MM.1S (cell line): ENCODE measurements around the gene GALNT8.

Source experiments
- DNase-seq: peaks from one replicate; pipeline ENCODE4 v3.0.0-alpha.2; 2015
- H2AFZ ChIP-seq: fragments of 300-600 bp; sonication (generic); 2 replicates; pipeline ENCODE4 v1.6.0; 2016; ENCODE audit warnings: antibody characterized with exemption, low read length
- H3F3A ChIP-seq: fragments of 300-600 bp; sonication (generic); 2 replicates; pipeline ENCODE4 v1.6.1; 2016; ENCODE audit warnings: mild to moderate bottlenecking, antibody characterized with exemption, low read length, moderate library complexity, mixed read lengths; ENCODE audit not compliant: insufficient read depth
- H3K27ac ChIP-seq: fragments of 300-600 bp; sonication (generic); 2 replicates; pipeline ENCODE4 v1.5.1; 2016; ENCODE audit warnings: mild to moderate bottlenecking, low read length
- H3K27me3 ChIP-seq: fragments of 300-600 bp; sonication (generic); replicated peaks from 2 replicates; pipeline ENCODE4 v1.6.0; 2016; ENCODE audit warnings: low read length; ENCODE audit not compliant: insufficient read depth
- H3K36me3 ChIP-seq: fragments of 300-600 bp; sonication (generic); replicated peaks from 2 replicates; pipeline ENCODE4 v1.6.1; 2016; ENCODE audit warnings: mild to moderate bottlenecking, low read length, mixed read lengths; ENCODE audit not compliant: insufficient read depth
- H3K4me1 ChIP-seq: fragments of 300-600 bp; sonication (generic); 2 replicates; pipeline ENCODE4 v1.6.1; 2016; ENCODE audit warnings: low read length, mixed read lengths
- H3K4me2 ChIP-seq: fragments of 300-600 bp; sonication (generic); 2 replicates; pipeline ENCODE4 v1.6.0; 2016; ENCODE audit warnings: low read depth, low read length
- H3K4me3 ChIP-seq: fragments of 300-600 bp; sonication (generic); 2 replicates; pipeline ENCODE4 v1.5.1; 2016; ENCODE audit warnings: low read length, mixed read lengths
- H3K79me2 ChIP-seq: fragments of 300-600 bp; sonication (generic); 2 replicates; pipeline ENCODE4 v1.6.1; 2016; ENCODE audit warnings: mixed run types, low read length, mixed read lengths
- H3K9ac ChIP-seq: fragments of 300-600 bp; sonication (generic); 2 replicates; pipeline ENCODE4 v1.6.1; 2016; ENCODE audit warnings: low read length, mixed read lengths
- H3K9me2 ChIP-seq: fragments of 300-600 bp; sonication (generic); replicated peaks from 2 replicates; pipeline ENCODE4 v1.6.1; 2016; ENCODE audit warnings: mild to moderate bottlenecking, low read length, mixed read lengths; ENCODE audit not compliant: insufficient read depth
- H3K9me3 ChIP-seq: fragments of 300-600 bp; sonication (generic); replicated peaks from 2 replicates; pipeline ENCODE4 v1.6.1; 2016; ENCODE audit warnings: mild to moderate bottlenecking, low read length, mixed read lengths; ENCODE audit not compliant: insufficient read depth
- H4K20me1 ChIP-seq: fragments of 300-600 bp; sonication (generic); 2 replicates; pipeline ENCODE4 v1.6.1; 2016; ENCODE audit warnings: mild to moderate bottlenecking, low read length, moderate library complexity, mixed read lengths; ENCODE audit not compliant: insufficient read depth
- CTCF ChIP-seq: fragments of 300-600 bp; sonication (generic); IDR thresholded peaks from 2 replicates; pipeline ENCODE4 v1.5.1; 2016; ENCODE audit warnings: antibody characterized with exemption, low read length, mixed read lengths
- EZH2 ChIP-seq: fragments of 300-600 bp; sonication (generic); optimal IDR thresholded peaks from 2 replicates; pipeline ENCODE3; 2017; ENCODE audit warnings: low read depth, mild to moderate bottlenecking, antibody characterized with exemption, low read length, mixed read lengths
- EZH2phosphoT487 ChIP-seq: fragments of 300-600 bp; sonication (generic); IDR thresholded peaks from 2 replicates; pipeline ENCODE4 v1.6.1; 2018; ENCODE audit warnings: antibody characterized with exemption, low read length

GALNT8 gene

GRCh38 chr12:4768341-4768740 is 48.1 kb downstream of the GALNT8 start:
- no peak overlapping the region for H2AFZ ChIP-seq
- H4K20me1 ChIP-seq, result no peaks in the 10 kb centered on the region
- no peak overlapping the region for H3K4me3 ChIP-seq
- H3K27me3 ChIP-seq, result no peaks in the 10 kb centered on the region
- no peaks in the 10 kb centered on the region for H3K9me2 ChIP-seq
- DNase-seq, result no peak
- H3F3A ChIP-seq, result no peaks in the 10 kb centered on the region
- no peaks in the 10 kb centered on the region for H3K4me1 ChIP-seq
- no peak overlapping the region for H3K27ac ChIP-seq
- H3K9me3 ChIP-seq, result no peaks in the 10 kb centered on the region
- no peak for TF ChIP-seq EZH2
- no peak for TF ChIP-seq CTCF
- no peak for TF ChIP-seq EZH2phosphoT487
- no peak overlapping the region for H3K4me2 ChIP-seq
- H3K9ac ChIP-seq, result no peak overlapping the region
- H3K36me3 ChIP-seq, result no peaks in the 10 kb centered on the region
- H3K79me2 ChIP-seq, result no peaks in the 10 kb centered on the region

DNA sequence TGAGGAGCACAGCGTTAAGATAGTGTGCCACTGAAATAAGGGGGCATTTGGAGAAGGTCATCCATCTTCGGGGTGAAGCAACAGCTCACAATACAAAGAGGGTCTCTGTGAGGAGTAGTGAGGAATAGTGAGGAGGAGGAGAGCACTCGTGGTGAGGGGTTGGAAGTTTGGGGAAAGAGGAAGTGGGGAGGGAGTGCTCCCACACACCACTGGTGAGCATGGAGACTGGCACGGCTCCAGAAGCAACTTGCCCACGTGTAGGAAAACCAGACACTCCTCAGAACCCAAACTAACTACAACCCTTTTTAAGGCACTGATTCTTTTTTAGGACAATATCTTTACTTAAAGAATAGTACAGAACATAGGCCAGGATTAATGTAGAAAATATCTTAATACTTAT is 48.9 kb downstream of the GALNT8 start:
- H2AFZ ChIP-seq, result no peak overlapping the region
- H3K9me2 ChIP-seq, result no peaks in the 10 kb centered on the region
- no peaks in the 10 kb centered on the region for H3K4me1 ChIP-seq
- H3K27ac ChIP-seq, result no peak overlapping the region
- H3K9me3 ChIP-seq, result no peaks in the 10 kb centered on the region
- no peak overlapping the region for H3K4me2 ChIP-seq
- H3K79me2 ChIP-seq, result no peaks in the 10 kb centered on the region
- no peaks in the 10 kb centered on the region for H4K20me1 ChIP-seq
- H3K27me3 ChIP-seq, result no peaks in the 10 kb centered on the region
- no peaks in the 10 kb centered on the region for H3F3A ChIP-seq
- DNase-seq, result no peak
- no peaks in the 10 kb centered on the region for H3K36me3 ChIP-seq
- TF ChIP-seq EZH2phosphoT487 (no peak), CTCF (no peak), EZH2 (no peak)
- no peak overlapping the region for H3K9ac ChIP-seq
- no peak overlapping the region for H3K4me3 ChIP-seq

DNA sequence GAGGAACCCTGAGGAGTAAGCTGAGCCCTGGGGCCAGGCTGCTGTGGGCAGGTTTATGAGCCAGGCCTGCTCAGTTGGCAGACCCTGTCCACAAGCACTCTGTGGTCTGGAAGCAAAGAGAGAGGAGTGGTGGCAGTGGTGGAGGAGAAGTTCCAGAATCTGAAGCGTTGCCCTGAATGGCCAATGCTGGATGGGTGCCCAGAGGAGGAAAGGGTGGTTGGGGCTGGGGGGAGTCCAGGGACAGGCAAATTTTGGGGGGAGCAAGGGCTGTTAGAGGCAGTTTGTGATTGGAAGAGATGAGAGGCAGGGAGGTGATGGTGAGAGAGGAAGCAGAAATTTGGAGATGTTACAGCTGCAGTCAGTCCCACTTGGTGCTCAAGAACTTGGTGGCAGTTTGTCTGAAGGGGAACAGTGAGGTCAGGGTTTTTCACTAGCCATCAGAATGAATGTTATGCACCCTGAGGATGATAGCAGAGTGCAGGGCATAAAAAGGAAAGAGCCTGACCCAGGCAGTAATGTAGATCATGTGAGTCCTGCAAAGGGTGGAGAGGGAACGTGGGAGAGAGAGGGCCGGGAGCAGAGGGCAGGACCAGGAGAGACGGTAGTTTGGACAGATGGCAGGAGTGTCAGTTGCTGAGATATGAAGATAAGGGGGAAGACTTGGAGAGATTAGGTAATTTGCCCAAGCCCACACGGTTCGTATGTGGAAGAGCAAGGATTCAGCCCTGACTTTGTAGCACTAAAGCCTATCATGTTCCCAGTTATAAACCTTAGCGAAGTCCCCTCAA is 51.2 kb downstream of the GALNT8 start:
- no peak for TF ChIP-seq CTCF
- TF ChIP-seq EZH2, result no peak
- TF ChIP-seq EZH2phosphoT487, result no peak
- no peaks in the 10 kb centered on the region for H3F3A ChIP-seq
- no peak overlapping the region for H3K4me2 ChIP-seq
- no peaks in the 10 kb centered on the region for H3K79me2 ChIP-seq
- no peaks in the 10 kb centered on the region for H3K9me3 ChIP-seq
- H3K27ac ChIP-seq, result no peak overlapping the region
- no peaks in the 10 kb centered on the region for H3K4me1 ChIP-seq
- H3K36me3 ChIP-seq, result no peaks in the 10 kb centered on the region
- no peak overlapping the region for H2AFZ ChIP-seq
- H3K4me3 ChIP-seq, result no peak overlapping the region
- no peaks in the 10 kb centered on the region for H3K27me3 ChIP-seq
- H3K9me2 ChIP-seq, result no peaks in the 10 kb centered on the region
- DNase-seq, result no peak
- H4K20me1 ChIP-seq, result no peaks in the 10 kb centered on the region
- H3K9ac ChIP-seq, result no peak overlapping the region
